HepG2 (cell line): ENCODE data around the gene OSBP. TPM values are rescaled to one million over a fixed set of nuclear protein-coding genes. Genes with fewer than 3 reads are reported as not detected.
A peak's percentile ranks its signal among the peaks of the same experiment; 100 is the strongest.

Experiments used
- BRD4 ChIP-seq: sonication (generic); formaldehyde crosslinking; IDR thresholded peaks from 2 replicates; pipeline ENCODE4 v1.4.0; 2020; ENCODE audit warnings: missing genetic modification reagents
- ETV6 ChIP-seq: sonication (generic); formaldehyde crosslinking; conservative IDR thresholded peaks from 2 replicates; pipeline ENCODE4 v1.4.0; 2020; ENCODE audit warnings: missing genetic modification reagents
- GATAD1 ChIP-seq: IDR thresholded peaks from 2 replicates; pipeline ENCODE4 v1.6.1; 2016; ENCODE audit warnings: missing genetic modification reagents, missing compliant biosample characterization
- HNF1A ChIP-seq, 2 experiments: sonication (generic) in 1 of 2; formaldehyde crosslinking in 1 of 2; IDR thresholded peaks; 2 replicates each; pipeline versions ENCODE4 v1.4.0 to v1.6.1; 2016 to 2020; ENCODE audit warnings: borderline replicate concordance in 1 of 2, low read depth in 1 of 2, mild to moderate bottlenecking in 1 of 2, missing genetic modification reagents in 1 of 2
- HNF4G ChIP-seq, 2 experiments: sonication (generic) in 1 of 2; formaldehyde crosslinking in 1 of 2; IDR thresholded peaks; 2 replicates each; pipeline versions ENCODE4 v1.4.0 to v1.6.1; 2011 to 2020; ENCODE audit warnings: borderline replicate concordance in 2 of 2, low read depth in 2 of 2, mild to moderate bottlenecking in 2 of 2, low read length in 1 of 2, missing genetic modification reagents in 1 of 2, moderate library complexity in 1 of 2
- MYPOP ChIP-seq: sonication (generic); formaldehyde crosslinking; IDR thresholded peaks from 2 replicates; pipeline ENCODE4 v1.8.1; 2023; ENCODE audit warnings: mild to moderate bottlenecking, moderate library complexity, missing genetic modification reagents
- PAXIP1 ChIP-seq: sonication (generic); formaldehyde crosslinking; conservative IDR thresholded peaks from 2 replicates; pipeline ENCODE4 v1.4.0; 2020; ENCODE audit warnings: mild to moderate bottlenecking, missing genetic modification reagents, moderate library complexity
- RARA ChIP-seq: IDR thresholded peaks from 2 replicates; pipeline ENCODE4 v1.6.1; 2016; ENCODE audit warnings: missing genetic modification reagents, missing compliant biosample characterization
- SOX6 ChIP-seq, 2 experiments: fragments of 450-650 bp in 1 of 2; sonication (generic) in 1 of 2; formaldehyde crosslinking in 1 of 2; IDR thresholded peaks; 2 replicates each; pipeline versions ENCODE4 v1.4.0 to v1.6.1; 2017 to 2020; ENCODE audit warnings: antibody characterized with exemption in 1 of 2, mild to moderate bottlenecking in 1 of 2, missing genetic modification reagents in 1 of 2
- SRSF4 ChIP-seq: fragments of 200-400 bp; formaldehyde crosslinking; IDR thresholded peaks from one replicate; pipeline ENCODE4 v1.6.1; 2018; ENCODE audit warnings: mild to moderate bottlenecking, low read depth, low read length, moderate library complexity; ENCODE audit not compliant: poor library complexity, severe bottlenecking
- TRIM22 ChIP-seq: fragments of 450-650 bp; IDR thresholded peaks from 2 replicates; pipeline ENCODE4 v1.6.1; 2017
- ZBTB38 ChIP-seq: sonication (generic); formaldehyde crosslinking; IDR thresholded peaks from 2 replicates; pipeline ENCODE4 v1.5.1; 2020; ENCODE audit warnings: mild to moderate bottlenecking, missing genetic modification reagents
- ZFP41 ChIP-seq: sonication (generic); formaldehyde crosslinking; IDR thresholded peaks from 2 replicates; pipeline ENCODE4 v1.4.0; 2020; ENCODE audit warnings: mild to moderate bottlenecking, missing genetic modification reagents, borderline replicate concordance
- ZNF577 ChIP-seq: sonication (generic); formaldehyde crosslinking; IDR thresholded peaks from 2 replicates; pipeline ENCODE4 v1.4.0; 2020; ENCODE audit warnings: mild to moderate bottlenecking, low read depth, missing genetic modification reagents, borderline replicate concordance
- ZNF781 ChIP-seq: sonication (generic); formaldehyde crosslinking; IDR thresholded peaks from 2 replicates; pipeline ENCODE4 v1.5.1; 2020; ENCODE audit warnings: borderline replicate concordance, mild to moderate bottlenecking, missing genetic modification reagents; ENCODE audit errors: not compliant biosample characterization
- polyA plus RNA-seq, 8 experiments: library from polyadenylated mRNA; depleted of rRNA in 3 of 8; stranded (reverse) in 7 of 8; unstranded in 1 of 8; fragments of >200 nt; fragmentation: Illumina TruSeq in 4 of 8; extraction: Trizol in 4 of 8; gene quantifications; 2 replicates each; pipeline versions ENCODE4 v1.2.1 to v1.2.3, GENCODE V29; 2011 to 2016; ENCODE audit warnings: low read depth in 4 of 8, missing spikeins in 1 of 8, mixed read lengths in 1 of 8; ENCODE audit not compliant: insufficient read depth in 1 of 8
- total RNA-seq, 5 experiments: library from RNA; depleted of rRNA; stranded (reverse); fragments of >200 nt; fragmentation: Illumina TruSeq; extraction: Trizol; gene quantifications; 2 replicates each; pipeline ENCODE4 v1.2.3, GENCODE V29; 2016; ENCODE audit warnings: low read depth in 1 of 5

OSBP gene
- total and polyA plus RNA-seq, 2 of the 13 experiments (the other 11 are each of a cell fraction or from before 2014, with no cell fraction given), result 12.1 to 13.5 TPM

GRCh38 chr11:59611570-59612565, 3.7 kb downstream of the OSBP start (continued):
- TF ChIP-seq PAXIP1 (CRISPR knock-in tag), result 0 out of 2 replicates have a peak, but pooled peaks have one; percentile 29
- no peak for TF ChIP-seq MYPOP
- no peak for TF ChIP-seq HNF1A (IDR thresholded peaks at IDR 0.05; ENCODE audit: low read depth)
- no peak for TF ChIP-seq HNF1A (CRISPR knock-in tag; IDR thresholded peaks at IDR 0.05; ENCODE audit: borderline replicate concordance)
- no peak for TF ChIP-seq SRSF4
- TF ChIP-seq ZFP41 (CRISPR knock-in tag), result no peak
- TF ChIP-seq ZBTB38 (CRISPR knock-in tag), result 0 out of 2 replicates have a peak, but pooled peaks have one; percentile 43
- 0 out of 2 replicates have a peak, but pooled peaks have one; percentile 9 for TF ChIP-seq RARA (CRISPR knock-in tag)
- no peak for TF ChIP-seq SOX6 (IDR thresholded peaks at IDR 0.05)
- no peak for TF ChIP-seq SOX6 (CRISPR knock-in tag; IDR thresholded peaks at IDR 0.05)
- TF ChIP-seq ETV6 (CRISPR knock-in tag), result no peak
- no peak for TF ChIP-seq ZNF781 (CRISPR knock-in tag)
- TF ChIP-seq HNF4G (IDR thresholded peaks at IDR 0.05; ENCODE audit: borderline replicate concordance, low read depth, low read length), result peak; percentile 83
- peak; percentile 61; the same call in 1 of the 2 replicates for TF ChIP-seq HNF4G (CRISPR knock-in tag; IDR thresholded peaks at IDR 0.05; ENCODE audit: borderline replicate concordance, low read depth)
- no peak for TF ChIP-seq ZNF577 (CRISPR knock-in tag)
- TF ChIP-seq BRD4 (CRISPR knock-in tag), result no peak
- TF ChIP-seq TRIM22, result no peak
- TF ChIP-seq GATAD1 (CRISPR knock-in tag), result no peak
